ENCODE data around the gene RASAL2.

RASAL2 gene

DNA sequence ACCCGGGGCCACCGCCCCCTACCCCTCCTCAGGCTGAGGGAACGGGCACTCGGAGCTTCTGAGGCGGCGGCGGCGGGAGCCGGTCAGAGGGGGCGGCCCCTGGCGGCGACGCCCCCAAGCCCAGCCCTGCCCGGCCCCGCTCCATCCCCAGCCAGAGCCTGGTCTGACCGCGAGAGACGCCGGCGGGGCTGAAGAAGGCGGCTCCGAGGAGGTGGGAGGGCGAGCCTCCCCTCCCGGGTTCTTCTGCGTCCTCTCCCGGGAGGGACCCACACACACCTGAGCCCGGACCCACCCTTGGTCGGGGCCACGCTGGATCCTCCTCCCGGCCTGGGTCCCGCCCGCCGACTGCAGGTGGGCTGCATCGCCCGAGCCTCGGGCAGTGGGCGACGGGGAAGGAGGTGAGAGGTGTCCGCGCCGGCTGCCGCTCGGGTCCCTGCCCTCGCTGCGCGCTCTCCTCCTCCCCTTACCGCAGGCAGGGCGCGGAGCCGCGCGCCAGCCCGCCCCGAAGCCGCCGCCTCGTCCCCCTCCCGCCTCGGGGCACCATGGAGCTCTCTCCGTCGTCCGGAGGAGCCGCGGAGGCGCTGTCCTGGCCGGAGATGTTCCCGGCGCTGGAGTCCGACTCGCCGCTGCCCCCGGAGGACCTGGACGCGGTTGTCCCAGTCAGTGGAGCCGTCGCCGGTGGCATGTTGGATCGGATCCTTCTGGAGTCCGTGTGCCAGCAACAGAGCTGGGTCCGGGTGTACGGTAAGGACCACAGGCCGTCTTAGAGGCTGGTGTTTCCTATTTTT, at the start of gene RASAL2:
Gene RASAL2 (plus strand): TSS at position 154 of the 788 bp plus-strand sequence. CDS start 389 bp downstream, at position 543.
- DNase-seq (ENCODE audit: low read depth) = peak; percentile 63

DNA sequence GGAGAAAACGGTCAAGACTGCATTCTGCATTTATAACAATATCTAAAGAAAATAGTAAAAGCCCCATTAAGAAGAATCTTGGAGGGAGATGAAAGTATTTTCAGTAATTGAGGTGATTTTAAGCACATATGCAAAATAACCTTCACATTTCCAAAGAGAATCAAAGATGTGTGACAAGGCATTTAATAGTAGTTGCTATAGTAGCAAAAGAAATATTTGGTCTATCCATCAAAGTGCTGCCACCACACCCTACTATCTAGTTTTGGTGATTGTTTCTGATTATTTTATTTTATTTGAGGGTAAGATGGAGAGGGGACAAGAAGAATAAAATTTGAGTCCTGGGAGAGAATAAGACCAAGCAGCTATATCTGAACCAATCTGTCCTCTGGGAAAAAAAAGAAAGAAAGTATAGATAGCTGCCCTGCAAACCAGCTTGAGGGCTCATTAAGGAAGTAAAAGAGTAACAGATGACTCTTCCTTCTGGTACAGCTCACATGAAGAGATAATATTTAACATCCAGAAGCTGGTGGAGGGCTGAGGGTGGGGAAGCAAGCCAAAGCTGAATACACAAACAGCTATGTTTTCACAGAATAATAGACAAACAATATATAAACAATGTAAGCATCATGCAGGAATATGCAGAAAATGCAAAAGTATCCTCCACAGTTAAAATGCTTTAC, 47.2 kb upstream of the RASAL2 start:
- no peak for DNase-seq (ENCODE audit: low read depth)

DNA sequence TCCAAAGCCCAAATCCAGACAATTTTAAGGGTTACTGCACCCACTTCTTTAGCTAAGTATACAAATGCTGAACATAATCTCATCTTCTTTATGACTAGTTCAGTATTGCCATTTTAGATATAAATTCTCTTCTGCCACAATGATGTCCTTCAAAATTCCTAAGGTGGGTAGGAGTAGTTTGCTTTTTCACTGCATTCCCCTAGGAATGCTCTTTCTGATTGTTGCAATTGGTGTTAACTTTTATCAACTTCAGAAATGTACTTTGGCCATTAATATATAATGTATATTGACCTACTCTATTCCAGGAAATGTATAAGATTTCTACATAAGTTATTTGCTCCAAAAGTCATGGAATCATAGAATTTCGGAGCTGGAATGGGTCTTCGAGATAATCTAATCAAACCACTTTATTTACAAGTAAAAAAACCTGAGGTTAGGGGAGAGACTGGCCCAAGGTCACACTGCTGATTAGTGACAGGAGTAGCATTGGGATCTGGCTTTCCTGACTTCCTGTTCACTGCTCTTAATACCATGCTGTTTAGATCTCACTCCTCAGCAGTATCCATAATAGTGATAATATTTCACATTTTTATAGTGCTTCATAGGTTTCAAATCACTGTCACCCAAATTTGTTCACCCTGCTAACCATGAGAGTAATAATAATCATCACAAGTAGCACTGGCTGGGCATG, 46.4 kb upstream of the RASAL2 start:
- DNase-seq (ENCODE audit: low read depth) = no peak

DNA sequence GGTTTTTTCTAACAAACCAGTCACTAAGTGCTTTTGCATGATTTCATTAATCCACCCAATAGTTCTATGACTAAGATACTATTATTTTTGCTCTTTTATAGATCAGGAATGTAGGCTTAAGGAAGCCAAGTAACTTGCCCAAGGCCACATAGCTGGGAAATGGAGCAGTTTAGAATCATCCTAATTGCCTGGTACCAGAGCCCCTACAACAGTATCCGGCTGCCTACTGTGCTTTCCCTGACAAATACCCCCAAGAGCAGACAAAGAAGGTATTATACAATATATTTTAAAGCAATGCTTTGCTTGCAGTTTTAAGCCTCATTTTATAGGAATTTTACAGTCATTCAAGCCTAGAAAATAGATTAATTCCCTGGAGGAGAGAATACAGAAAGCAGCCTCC, 45.5 kb upstream of the RASAL2 start:
- peak; percentile 31 for DNase-seq (ENCODE audit: low read depth)

DNA sequence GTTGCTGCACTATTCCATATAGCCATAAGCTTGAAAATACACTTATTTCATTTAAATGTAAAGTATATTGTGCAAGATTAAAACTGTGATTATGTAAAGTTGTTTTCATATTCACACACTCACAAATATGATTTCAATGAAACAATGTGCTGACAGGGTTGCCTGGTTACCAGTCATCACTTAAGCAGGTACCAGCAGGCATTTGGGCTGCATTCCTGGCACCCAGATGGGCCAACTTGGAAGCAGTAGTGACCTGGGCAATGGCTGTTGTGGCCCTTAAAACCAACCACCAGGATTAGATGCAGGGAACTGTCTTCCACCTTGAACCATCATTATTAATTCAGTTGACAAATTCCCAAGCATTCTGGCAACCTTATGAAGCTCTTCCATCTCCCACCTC, 45.0 kb upstream of the RASAL2 start:
- no peak for DNase-seq (ENCODE audit: low read depth)

DNA sequence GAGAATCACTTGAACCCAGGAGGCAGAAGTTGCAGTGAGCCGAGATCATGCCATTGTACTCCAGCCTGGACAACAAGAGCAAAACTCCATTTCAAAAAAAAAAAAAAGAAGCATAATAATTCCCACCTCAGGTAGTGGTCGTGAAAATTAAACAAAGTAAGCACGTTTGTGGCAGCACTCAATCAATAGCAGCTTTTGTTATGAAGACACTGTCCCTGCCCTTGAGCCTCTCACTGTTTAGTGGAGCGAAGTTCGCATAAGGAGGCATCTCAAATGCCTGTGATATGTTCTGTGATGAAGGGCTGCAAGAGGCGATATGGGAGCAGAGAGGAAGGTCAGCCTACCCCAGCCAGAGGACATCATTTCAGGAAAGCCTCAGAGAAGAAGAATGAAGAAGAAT, 43.8 kb upstream of the RASAL2 start:
- no peak for DNase-seq (ENCODE audit: low read depth)

DNA sequence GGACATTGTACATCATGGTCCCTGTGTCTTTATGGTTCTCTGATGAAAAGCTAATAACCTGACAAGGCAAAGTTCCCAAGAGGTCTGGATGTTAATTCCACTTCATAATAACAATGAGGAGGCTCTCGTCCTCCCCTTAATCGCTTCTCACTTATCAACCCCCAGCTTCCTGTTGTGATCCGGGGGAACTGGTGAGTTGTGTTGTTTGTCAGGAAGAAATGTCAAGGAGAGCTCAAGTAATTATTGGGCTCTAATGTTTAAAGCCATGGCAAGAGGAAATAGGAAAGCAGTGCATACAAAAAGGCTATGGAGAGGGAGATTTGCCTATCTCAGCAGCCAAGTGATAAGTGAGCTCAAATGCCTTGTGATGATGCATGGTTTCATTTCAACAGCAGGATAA, 42.8 kb upstream of the RASAL2 start:
- no peak for DNase-seq (ENCODE audit: low read depth)

DNA sequence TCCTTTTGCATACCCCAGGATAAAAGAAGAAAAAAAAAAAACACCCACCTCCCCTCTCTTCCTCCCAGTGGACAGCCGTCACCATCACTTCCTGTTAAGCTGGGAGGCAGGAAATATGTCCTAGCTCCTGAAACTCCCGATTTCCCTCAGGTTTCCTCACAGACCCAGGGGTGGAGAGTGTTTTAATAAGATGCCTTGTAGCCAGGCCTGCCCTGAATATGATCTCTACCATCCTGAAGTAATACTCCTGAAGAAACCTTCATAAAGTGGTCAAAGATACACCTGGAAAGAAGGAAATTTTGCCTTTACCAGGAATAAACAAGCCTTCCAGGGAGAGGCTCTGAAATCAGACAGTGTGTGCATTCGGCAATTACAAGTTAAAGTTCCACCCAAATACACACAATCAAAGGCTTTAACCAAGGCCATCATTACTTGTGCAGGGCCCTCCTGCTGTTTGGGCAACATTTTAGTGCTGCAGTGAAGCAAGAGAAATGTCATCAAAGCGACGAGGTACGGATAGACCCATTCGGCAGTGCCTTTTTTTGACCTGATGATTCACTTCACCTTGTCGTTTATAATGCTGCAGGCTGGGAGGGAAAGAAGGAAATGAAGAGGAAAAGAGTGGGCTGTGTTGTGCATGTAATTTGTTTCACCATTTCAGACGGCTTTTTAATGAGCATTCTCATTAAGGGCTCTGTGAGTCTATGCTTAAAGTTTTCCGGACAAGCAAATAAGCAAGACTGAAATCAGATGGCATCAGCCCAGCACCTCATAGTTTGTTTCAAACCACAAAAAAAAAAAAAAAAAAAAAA, 41.0 kb upstream of the RASAL2 start:
- peak; percentile 26 for DNase-seq (ENCODE audit: low read depth)

DNA sequence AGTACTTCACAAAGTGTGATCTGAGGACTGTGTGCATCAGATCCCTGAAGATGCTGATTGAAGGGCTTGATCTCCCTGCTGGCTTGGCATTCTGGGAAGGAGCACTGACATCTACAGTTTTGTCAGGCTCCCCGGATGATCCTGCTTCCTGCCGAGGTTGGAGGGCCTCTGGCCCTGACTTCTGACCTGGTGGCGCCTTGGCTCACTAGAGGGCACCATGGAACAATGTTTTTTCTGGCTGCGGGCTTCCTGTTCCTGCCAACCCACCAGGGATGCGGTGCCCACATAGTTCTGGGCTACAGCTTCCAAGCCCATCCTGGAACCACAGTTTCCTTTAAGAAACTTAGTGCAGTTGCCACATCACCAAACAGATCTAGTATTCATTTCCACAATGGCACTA, 38.8 kb upstream of the RASAL2 start:
- no peak for DNase-seq (ENCODE audit: low read depth)

DNA sequence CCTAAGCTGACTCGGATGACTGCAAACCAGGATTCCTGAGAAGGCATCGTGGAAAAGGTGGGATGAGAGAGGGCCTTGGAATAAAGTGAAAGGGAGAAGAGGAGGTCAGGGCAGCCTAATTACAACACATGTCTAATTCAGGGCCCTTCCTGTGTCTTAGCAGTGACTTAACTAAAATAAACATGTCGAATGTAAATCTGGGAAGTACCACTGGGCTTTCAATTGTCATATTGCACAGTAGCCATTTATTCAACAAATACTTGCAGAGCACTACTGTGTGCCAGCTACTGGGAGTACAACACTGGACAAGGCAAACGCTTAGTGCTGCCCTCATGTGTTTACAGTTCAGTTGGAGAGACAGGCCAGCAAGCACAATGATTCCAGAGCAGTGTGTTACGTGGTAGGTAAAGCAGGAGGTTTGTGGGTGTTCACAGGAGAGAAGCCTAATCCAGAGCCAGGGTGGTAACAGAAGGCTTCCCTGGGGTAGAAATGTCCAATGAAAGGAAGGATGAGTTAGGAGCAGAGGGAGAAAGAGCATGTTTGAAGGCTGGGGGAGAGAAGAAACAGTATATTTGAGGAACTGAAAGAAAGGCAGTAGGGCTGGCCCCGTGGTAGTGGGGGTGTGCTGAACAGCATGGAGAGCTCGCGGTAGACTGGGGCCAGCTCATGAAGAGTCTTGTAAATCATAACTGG, 38.0 kb upstream of the RASAL2 start:
- DNase-seq (ENCODE audit: low read depth) = peak; percentile 48

DNA sequence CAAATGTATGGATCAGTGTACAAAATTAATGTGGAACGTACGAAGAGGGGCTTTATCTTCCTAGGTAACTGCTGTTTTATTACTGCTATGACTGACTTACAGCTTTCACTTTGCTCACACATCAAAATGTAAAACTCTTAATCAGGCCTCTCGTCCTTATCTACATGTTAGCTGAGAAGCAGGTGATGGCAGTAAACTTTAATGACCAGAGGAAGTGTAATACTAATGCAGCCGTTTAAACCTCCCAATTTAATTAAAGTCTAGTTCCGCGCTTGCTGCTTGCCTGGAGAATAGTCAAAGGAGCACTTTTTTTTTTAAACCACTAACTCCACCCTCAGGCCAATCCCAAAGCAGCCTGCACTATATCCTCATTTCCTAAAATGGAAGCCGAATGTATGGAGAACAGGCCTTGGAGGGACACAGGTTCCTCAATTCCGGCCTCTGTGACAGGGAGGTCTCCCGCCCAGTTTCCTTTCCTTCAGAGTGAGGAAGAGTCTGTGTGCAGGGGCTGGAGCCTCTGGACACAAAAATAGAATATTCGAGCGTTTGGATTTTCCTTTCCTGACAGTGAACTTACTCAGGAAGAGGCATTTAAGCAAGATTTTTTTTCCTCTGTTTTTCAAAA, 36.7 kb upstream of the RASAL2 start:
- no peak for DNase-seq (ENCODE audit: low read depth)

DNA sequence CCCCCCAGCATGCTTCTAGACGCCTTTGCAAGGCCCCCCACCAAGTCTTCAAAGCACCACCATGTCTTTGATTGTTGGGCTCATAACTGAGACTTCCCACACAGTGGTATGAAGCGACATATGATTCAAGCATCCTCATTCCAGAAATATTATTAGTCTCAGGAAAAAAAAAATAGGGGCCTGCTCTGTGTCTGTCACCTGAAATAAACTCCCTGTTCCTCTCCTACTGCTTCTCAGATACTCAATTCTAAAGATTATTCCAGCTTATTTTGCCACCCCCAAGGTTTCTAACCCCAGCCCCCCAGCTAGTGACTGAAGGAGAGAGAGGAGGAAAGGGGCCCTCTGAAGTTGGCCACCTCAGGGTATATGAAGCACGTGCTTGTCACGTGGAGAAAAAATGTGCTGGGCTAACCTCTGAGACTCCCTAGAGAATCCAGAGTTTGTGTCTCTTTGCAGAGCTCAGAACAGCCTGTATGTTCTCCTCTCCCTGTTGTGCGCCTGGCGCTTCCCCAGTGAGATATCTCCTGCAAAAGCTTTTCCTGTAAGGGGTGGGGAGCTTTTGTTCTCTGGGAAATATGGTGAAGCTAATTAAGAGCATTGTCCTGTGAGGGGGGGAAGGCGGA, 35.9 kb upstream of the RASAL2 start:
- DNase-seq (ENCODE audit: low read depth) = peak; percentile 56

DNA sequence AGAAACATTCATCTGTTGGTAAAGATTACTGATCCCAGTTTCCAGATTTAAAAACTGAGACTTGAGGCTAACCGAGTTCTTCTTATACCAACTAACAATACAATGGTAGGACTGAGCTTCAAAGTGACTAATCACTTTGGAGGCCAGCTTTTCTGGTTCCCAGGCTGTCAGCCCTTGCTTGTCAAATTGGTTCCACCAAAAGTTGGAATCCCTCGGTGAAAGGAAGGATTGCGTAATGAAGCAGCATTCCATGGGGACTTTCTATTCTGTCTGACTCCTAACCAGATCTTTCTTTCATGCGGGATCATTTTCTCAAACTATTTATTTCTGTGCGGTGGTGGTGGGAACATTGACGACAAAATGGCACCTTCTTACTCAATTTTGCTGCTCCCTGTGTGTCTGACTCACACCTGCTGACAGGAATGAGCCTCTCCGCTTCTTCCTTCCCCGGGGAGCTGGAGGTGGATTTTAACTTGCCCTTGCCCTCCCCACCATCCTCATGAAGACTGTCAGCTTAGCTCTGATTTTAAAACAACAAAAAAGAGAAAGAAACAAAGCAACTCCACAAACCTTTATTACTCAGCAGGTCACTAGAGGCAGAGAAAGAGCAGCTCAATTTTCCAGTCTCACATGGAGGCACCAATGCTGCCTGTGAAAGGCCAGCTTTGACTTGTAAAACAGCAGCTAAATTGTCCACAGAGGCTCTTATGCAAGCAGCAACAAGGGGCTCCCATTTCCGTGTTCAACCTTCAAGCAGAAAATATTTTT, 32.9 kb upstream of the RASAL2 start:
- DNase-seq (ENCODE audit: low read depth) = peak; percentile 87

DNA sequence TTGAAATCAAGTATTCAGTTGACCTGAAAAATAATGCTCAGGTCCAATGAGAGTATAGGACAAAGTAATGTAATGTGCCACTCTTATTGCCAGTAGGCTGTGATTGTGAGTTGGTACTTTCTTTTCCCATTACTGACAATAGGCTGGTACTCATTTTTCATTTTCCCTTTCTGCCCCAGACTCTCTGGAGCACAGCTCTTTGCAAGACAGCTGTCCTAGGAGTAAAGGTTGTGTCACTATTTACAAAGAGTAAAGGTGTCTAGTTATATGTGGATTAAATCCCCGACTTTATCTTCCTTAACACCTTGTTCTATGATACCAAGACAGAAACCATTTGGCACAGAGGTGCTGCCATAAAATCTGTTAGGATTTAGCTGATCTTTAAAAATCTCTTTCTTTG, 32.3 kb upstream of the RASAL2 start:
- no peak for DNase-seq (ENCODE audit: low read depth)

DNA sequence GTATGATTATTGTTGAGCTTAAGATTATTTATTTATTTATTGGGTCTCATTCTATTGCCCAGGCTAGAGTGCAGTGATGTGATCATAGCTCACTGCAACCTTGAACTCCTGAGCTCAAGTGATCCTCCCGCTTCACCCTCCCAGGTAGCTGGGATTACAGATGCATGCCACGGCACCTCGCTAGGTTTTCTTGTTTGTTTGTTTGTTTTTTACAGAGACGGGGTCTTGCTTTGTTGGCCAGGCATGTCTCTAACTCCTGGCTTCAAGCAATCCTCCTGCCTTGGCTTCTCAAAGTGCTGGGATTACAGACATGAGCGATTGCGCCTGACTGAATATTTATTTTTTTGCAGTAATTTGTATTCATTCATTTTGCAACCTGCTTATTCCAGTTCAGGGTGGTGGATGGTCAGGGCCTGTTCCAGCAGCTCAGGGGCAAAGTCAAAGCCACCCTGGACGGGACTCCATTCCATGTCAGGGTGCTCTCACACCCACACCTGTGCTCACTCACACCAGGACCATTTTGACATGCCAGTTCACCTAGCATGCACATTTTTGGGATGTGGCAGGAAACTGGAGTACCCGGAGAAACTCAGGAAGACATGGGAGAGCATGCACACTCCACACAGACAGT, 29.6 kb upstream of the RASAL2 start:
- DNase-seq (ENCODE audit: low read depth) = no peak

DNA sequence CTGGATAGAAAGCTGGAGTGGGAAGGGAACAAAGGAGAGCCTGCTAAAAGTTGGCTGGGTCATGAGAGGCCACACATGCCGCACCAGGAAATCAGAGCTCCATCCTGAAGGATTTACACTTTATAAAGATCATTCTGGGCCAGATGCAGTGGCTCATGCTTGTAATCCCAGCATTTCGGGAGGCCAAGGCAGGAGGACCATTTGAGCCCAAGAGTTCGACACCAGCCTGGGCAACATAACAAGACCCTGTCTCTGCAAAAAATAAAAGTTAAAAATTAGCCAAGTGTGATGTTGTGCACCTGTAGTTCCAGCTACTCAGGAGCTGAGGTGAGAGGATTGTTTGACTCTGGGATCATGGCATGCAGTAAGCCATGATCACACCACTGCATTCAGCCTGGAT, 28.7 kb upstream of the RASAL2 start:
- no peak for DNase-seq (ENCODE audit: low read depth)

DNA sequence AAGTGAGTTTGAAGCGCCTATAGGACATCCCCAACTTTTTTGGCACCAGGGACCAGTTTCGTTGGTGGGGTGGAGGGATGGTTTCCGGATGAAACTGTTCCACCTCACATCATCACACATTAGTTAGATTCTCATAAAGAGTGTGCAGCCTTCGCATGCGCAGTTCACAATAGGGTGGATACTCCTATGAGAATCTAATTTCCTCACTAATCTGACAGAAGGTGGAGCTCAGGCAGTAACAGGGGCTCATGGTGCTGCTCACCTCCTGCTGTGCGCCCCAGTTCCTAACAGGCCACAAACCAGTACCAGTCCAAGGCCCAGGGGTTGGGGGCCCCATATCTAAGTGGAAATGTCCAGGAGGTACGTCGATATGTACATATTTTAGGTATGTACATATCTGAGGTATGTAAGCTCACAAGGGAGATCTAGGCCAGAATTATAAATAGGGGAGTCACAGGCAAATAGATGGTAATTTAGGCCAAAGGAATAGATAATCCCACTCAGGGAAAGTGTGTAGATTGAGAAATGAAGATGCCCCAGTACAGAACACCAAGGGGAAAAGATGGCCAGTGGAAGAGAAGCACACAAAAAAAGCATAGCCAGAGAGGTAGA, 27.5 kb upstream of the RASAL2 start:
- no peak for DNase-seq (ENCODE audit: low read depth)

DNA sequence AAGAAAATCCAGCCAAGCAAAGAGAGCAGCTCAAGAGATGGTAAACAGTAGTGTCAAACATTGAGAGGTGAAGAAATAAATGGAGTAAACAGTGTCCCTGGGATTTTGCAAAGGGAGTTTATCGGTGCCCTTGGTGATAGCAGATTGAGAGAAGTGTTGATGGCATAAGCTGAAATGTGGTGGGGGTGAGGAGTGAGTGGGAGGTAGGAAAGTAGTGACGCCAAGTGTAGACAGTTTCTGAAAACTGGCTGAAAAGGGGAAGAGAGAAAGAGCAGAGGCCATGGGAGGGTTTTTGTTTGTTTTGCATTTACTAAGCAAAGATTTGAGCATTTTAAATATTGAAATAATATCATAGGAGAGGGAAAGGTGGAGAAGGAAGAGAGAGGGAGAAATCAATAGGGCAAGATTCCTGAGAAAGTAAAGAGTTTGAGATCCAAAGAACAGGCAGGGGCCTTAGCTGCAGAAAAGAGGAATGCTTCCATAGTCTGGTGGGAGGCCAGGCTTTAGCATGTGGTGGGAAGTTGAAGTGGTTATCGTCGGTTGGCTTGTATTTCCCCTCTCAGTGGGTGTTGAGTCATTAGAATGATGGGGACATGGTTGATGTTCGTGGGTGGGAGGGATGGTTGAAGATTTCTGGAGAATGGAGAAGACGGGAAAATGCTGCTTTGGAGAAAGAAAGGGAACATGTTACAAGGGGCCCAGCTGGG, 26.8 kb upstream of the RASAL2 start:
- no peak for DNase-seq (ENCODE audit: low read depth)

Measured in iris pigment epithelial cell (primary cell).